Stimulated activated CD8-positive, alpha-beta memory T cell treated with anti-CD3 and anti-CD28 coated beads, Interleukin-4, amount 100 ng/mL, for 4 hours (primary cell): ENCODE measurements around the gene SOCS1.
A peak's percentile ranks its signal among the peaks of the same experiment; 100 is the strongest.
"Not testable (repeated sequence)": the region's sequence is repeated elsewhere in the genome, so short reads cannot be mapped to it uniquely, and the experiment has no call there.

Experiments
- DNase-seq, 2 donors: peaks; one replicate each; pipeline ENCODE4 v3.0.0-alpha.2; 2020; ENCODE audit warnings: low read depth in 2 of 2, low spot score in 1 of 2

The SOCS1 gene

GRCh38 chr16:11255737-11256660 lies at the start of gene SOCS1:
TSS of gene SOCS1 (minus strand) at chr16:11256204. CDS start at chr16:11255478, 726 bp downstream.
- DNase-seq, result peak; percentile 75 to 76

GRCh38 chr16:11303405-11304138 lies 47.6 kb upstream of the SOCS1 start:
- DNase-seq, result no peak

GRCh38 chr16:11302977-11303376 lies 47.0 kb upstream of the SOCS1 start:
- DNase-seq, result no peak

GRCh38 chr16:11301645-11302501 lies 45.9 kb upstream of the SOCS1 start:
- DNase-seq, result no peak

- no peak for DNase-seq
These were observed 44.5 kb upstream of the SOCS1 start for GRCh38 chr16:11300560-11300892.

GRCh38 chr16:11299865-11300559 lies 44.0 kb upstream of the SOCS1 start:
- DNase-seq, result no peak

GRCh38 chr16:11298950-11299547 lies 43.0 kb upstream of the SOCS1 start:
- DNase-seq, result not testable (repeated sequence)

GRCh38 chr16:11298143-11298900 lies 42.3 kb upstream of the SOCS1 start:
- no peak for DNase-seq

- peak; percentile 32 to 39 for DNase-seq
These were observed 41.6 kb upstream of the SOCS1 start for GRCh38 chr16:11297492-11298142.

- DNase-seq, result no peak
These were observed 40.9 kb upstream of the SOCS1 start for GRCh38 chr16:11296706-11297491.

- DNase-seq, result no peak
These were observed 40.3 kb upstream of the SOCS1 start for GRCh38 chr16:11296351-11296705.

- no peak for DNase-seq
These were observed 39.7 kb upstream of the SOCS1 start for GRCh38 chr16:11295672-11296071.

GRCh38 chr16:11292076-11292748 lies 36.2 kb upstream of the SOCS1 start:
- DNase-seq, result no peak

GRCh38 chr16:11291091-11291703 lies 35.2 kb upstream of the SOCS1 start:
- no peak for DNase-seq

GRCh38 chr16:11290102-11290893 lies 34.3 kb upstream of the SOCS1 start:
- no peak for DNase-seq

- DNase-seq, result not testable (repeated sequence)
These were observed 33.7 kb upstream of the SOCS1 start for GRCh38 chr16:11289696-11290095.

GRCh38 chr16:11289202-11289601 lies 33.2 kb upstream of the SOCS1 start:
- DNase-seq, result no peak
